HS-27A (cell line): ENCODE data around the gene TIGD2.

Experiments used
- DNase-seq: peaks from one replicate; pipeline ENCODE4 v3.0.0-alpha.2; 2012; ENCODE audit warnings: low read depth, missing footprints

Gene TIGD2

DNA sequence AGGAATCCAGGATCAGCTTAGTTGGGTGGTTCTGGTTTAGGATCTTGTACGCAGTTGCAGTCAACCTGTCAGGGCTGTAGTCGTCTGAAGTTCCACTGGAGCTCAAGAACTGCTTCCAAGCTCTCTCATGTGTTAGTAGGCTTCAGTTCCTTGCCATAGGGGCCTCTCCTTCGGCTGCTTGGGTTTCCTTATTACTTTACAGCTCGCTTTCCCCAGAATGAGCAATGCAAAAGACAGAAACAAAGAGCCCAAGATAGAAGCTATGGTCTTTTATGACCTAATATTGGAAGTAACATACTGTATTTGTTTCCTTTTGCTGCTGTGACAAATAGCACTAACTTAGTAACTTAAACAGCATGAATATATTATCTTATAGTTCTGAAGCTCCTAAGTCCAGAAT, 51.7 kb downstream of the TIGD2 start:
- DNase-seq, result no peak

DNA sequence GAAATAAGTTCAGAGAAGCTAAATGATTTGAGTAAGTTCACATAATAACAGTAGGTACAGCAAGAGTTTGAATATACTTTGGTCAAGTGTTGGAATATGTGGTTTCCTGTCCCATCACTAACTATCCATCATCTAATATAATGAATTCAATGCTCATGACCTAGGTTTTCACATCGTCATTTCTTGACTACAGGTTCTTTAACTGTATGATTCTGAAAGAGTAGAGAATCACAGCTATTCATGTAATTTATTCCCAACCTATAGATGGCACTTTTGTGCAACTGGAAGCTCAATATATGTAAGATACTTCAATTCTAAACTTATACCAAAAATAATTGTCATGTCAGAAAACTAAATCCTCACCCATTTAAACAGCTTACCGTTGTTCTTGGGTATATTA, 53.1 kb downstream of the TIGD2 start:
- no peak for DNase-seq
